Measurements from ENCODE around the gene MRPS34. TPM values are rescaled to one million over a fixed set of nuclear protein-coding genes. Genes with fewer than 3 reads are reported as not detected.

Gene MRPS34
- total and polyA plus RNA-seq, 9 donors: 31.8 to 79.4 (median 53.6) TPM

DNA sequence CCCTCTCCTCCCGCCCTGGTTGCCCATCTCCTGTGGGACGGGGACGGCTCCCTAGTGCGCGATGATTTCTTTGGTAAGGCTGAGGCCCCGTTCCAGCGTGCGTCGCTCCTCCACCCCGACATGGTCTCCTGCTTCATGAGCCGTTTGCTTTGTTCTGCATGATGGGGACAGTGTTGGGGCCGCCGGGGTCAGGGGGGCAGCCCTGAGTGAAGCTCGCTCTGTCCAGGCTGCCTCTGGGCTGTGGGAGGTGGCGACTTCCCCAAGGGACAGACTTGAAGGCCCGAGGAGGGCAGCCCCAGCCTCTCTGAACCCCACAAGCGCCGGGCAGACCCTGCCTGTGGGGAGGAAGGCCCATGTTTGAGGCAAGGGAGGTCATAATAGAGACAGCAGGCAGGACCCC is 14.0 kb downstream of the MRPS34 start:
- DNase-seq: no peak
- TF ChIP-seq POLR2A (IDR thresholded peaks at IDR 0.05): no peak
- TF ChIP-seq, protein P1, sequence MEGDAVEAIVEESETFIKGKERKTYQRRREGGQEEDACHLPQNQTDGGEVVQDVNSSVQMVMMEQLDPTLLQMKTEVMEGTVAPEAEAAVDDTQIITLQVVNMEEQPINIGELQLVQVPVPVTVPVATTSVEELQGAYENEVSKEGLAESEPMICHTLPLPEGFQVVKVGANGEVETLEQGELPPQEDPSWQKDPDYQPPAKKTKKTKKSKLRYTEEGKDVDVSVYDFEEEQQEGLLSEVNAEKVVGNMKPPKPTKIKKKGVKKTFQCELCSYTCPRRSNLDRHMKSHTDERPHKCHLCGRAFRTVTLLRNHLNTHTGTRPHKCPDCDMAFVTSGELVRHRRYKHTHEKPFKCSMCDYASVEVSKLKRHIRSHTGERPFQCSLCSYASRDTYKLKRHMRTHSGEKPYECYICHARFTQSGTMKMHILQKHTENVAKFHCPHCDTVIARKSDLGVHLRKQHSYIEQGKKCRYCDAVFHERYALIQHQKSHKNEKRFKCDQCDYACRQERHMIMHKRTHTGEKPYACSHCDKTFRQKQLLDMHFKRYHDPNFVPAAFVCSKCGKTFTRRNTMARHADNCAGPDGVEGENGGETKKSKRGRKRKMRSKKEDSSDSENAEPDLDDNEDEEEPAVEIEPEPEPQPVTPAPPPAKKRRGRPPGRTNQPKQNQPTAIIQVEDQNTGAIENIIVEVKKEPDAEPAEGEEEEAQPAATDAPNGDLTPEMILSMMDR (IDR thresholded peaks at IDR 0.05): no peak
- no peak for TF ChIP-seq EP300 (IDR thresholded peaks at IDR 0.05)
- H3K27me3 ChIP-seq: no peaks in the 10 kb centered on the region
- H3K9me3 ChIP-seq: no peaks in the 10 kb centered on the region
- no peak overlapping the region for H3K4me3 ChIP-seq
- H3K36me3 ChIP-seq: no peaks in the 10 kb centered on the region
- intact Hi-C loops (cut with DNase I): no loop called here
- H3K27ac ChIP-seq: no peak overlapping the region
- H3K4me1 ChIP-seq (ENCODE audit: insufficient read depth): no peaks in the 10 kb centered on the region
- 88 to 92% (median 92%) methylated on average over 17 to 18 of the region's 18 CpGs for WGBS, 3 donors

DNA sequence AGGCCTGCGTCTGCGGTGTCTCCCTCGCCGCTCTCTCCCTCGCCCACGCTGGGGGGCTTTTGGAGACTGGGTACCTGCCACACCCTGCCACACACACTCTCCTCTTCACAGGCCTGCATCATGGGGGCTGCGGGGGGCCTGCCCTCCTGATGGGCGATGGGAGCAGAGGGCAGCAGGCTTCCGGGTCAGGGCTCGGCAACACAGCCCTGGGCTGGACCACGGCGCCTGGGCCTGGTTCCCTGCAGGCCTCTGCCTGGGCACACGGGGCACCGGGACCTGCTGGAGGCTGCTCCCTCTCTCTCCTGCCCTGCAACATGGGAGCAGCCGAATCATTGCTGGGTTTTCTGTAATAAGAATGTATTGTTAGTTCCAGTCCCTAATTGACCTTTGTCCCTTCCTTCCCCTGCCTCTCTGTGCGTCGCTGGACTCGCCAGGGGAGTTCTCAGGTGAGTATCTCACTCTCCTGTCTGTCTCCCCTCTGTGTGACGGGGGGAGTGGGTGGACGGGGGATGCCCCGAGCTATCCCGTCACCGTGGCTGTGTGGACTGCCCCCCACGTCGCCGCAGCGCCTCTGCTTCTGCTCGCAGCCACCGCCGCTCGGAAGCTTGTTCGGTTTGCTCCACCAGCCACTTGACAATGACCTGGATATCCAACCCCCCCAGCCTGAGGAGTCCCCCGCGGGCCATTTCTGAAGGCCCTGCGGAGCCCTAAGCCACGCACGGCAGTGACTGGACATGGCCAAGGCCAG is 15.0 kb downstream of the MRPS34 start:
- no peaks in the 10 kb centered on the region for H3K27me3 ChIP-seq
- no peak for DNase-seq
- no peak for TF ChIP-seq EP300 (IDR thresholded peaks at IDR 0.05)
- TF ChIP-seq POLR2A (IDR thresholded peaks at IDR 0.05): no peak
- TF ChIP-seq, protein P1 (IDR thresholded peaks at IDR 0.05): no peak
- no peaks in the 10 kb centered on the region for H3K36me3 ChIP-seq
- 91 to 92% (median 92%) methylated on average over 37 of the region's 37 CpGs for WGBS, 3 donors
- intact Hi-C loops (cut with DNase I): no loop called here
- no peak overlapping the region for H3K4me3 ChIP-seq
- H3K4me1 ChIP-seq (ENCODE audit: insufficient read depth): no peaks in the 10 kb centered on the region
- H3K9me3 ChIP-seq: no peaks in the 10 kb centered on the region
- no peak overlapping the region for H3K27ac ChIP-seq

DNA sequence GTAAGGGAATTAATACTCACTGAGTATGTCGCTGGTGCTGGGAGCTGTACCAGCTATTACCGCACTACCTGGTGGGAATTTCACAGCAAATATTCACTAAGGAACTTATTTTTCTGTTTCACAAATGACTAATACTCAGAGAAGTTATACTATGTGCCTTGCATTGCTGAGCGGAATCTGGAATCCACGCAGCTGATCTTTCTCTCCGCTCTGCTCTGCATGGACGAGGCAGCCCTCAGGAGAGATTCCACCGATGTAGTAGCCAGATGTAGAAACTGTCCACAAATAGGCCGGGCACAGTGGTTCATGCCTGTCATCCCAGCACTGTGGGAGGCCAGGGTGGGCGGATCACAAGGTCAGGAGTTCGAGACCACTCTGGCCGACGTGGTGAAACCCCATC is 18.7 kb downstream of the MRPS34 start:
- Histone ChIP-seq H3K4me3 (no peak overlapping the region), H3K27me3 (no peaks in the 10 kb centered on the region), H3K9me3 (no peaks in the 10 kb centered on the region), H3K36me3 (no peaks in the 10 kb centered on the region), H3K27ac (no peak overlapping the region), H3K4me1 (ENCODE audit: insufficient read depth) (no peaks in the 10 kb centered on the region)
- intact Hi-C loops (cut with DNase I): no loop called here
- 87 to 92% (median 91%) methylated on average over 12 of the region's 12 CpGs for WGBS, 3 donors
- TF ChIP-seq EP300 (IDR thresholded peaks at IDR 0.05) (no peak), POLR2A (IDR thresholded peaks at IDR 0.05) (no peak)
- TF ChIP-seq, protein P1 (IDR thresholded peaks at IDR 0.05): no peak
- DNase-seq: no peak

DNA sequence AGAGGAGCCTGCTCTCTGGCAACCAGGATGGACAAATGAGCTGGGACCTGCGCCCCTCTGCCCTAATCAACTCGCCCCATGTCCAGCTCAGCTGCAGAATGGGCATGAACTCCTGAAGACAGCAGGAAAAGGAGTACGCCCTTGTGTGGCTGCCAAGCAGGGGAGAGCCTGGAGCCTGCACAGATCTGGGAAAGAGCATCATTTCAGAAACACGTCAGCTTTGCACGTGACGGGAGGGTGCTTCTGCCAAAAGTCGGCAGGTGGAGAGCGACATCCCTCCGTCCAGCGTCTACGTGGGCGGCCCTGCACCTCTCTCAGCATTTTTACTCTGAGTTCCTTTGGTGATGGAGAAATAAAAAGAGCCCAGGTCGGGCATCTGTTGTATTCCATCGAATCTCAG is 20.1 kb downstream of the MRPS34 start:
- Histone ChIP-seq H3K36me3 (no peaks in the 10 kb centered on the region), H3K9me3 (no peaks in the 10 kb centered on the region), H3K27ac (no peak overlapping the region), H3K27me3 (no peaks in the 10 kb centered on the region), H3K4me1 (ENCODE audit: insufficient read depth) (no peaks in the 10 kb centered on the region), H3K4me3 (no peak overlapping the region)
- TF ChIP-seq EP300 (IDR thresholded peaks at IDR 0.05) (no peak), POLR2A (IDR thresholded peaks at IDR 0.05) (no peak)
- TF ChIP-seq, protein P1 (IDR thresholded peaks at IDR 0.05): no peak
- intact Hi-C loops (cut with DNase I): no loop called here
- WGBS, 3 donors: 86 to 88% (median 88%) methylated on average over 14 of the region's 14 CpGs
- DNase-seq: no peak
